Cardiac muscle cell (in vitro differentiated cells and primary cell): ENCODE results near the gene CAMK4. TPM values are rescaled to one million over a fixed set of nuclear protein-coding genes. Genes with fewer than 3 reads are reported as not detected.

Experiments
- DNase-seq, 2 donors: peaks; one replicate each; pipeline versions ENCODE4 v3.0.0 to v3.0.0-alpha.2; 2010 to 2017; ENCODE audit warnings: low read depth in 1 of 2, low spot score in 1 of 2
- H3K27ac ChIP-seq: fragments of 200-600 bp; sonication (generic); 2 replicates; pipeline ENCODE4 v1.5.1; 2016
- H3K27me3 ChIP-seq: fragments of 200-600 bp; sonication (generic); 2 replicates; pipeline ENCODE4 v1.6.0; 2016; ENCODE audit warnings: control low read depth
- H3K36me3 ChIP-seq: fragments of 200-600 bp; sonication (generic); 2 replicates; pipeline ENCODE4 v1.5.1; 2016; ENCODE audit warnings: control low read depth
- H3K4me1 ChIP-seq: fragments of 200-600 bp; sonication (generic); 2 replicates; pipeline ENCODE4 v1.8.1; 2017; ENCODE audit warnings: low read depth, mild to moderate bottlenecking, mixed run types
- H3K4me3 ChIP-seq: fragments of 200-600 bp; sonication (generic); 2 replicates; pipeline ENCODE4 v1.5.1; 2016; ENCODE audit warnings: mild to moderate bottlenecking
- H3K9me3 ChIP-seq: fragments of 200-600 bp; sonication (generic); 2 replicates; pipeline ENCODE4 v1.5.1; 2017; ENCODE audit warnings: low read depth, mild to moderate bottlenecking, control low read depth
- polyA plus RNA-seq: library from polyadenylated mRNA; unstranded; fragments of >200 nt; fragmentation: Nextera tagmentation; extraction: Ambion mirVana; gene quantifications from 2 replicates; pipeline ENCODE4 v1.2.1, GENCODE V29; 2016
- total RNA-seq: library from RNA; depleted of rRNA; stranded (reverse); fragments of >200 nt; gene quantifications from 2 replicates; pipeline ENCODE4 v1.2.3, GENCODE V29; 2016
- TF ChIP-seq, protein P1 (sequence below): IDR thresholded peaks from 2 replicates; pipeline ENCODE4 v1.5.1; 2012; ENCODE audit warnings: low read depth, mild to moderate bottlenecking, low read length

CAMK4 gene
- total and polyA plus RNA-seq, 2 experiments from 2014 or later, result 0.67 to 2.1 TPM

DNA sequence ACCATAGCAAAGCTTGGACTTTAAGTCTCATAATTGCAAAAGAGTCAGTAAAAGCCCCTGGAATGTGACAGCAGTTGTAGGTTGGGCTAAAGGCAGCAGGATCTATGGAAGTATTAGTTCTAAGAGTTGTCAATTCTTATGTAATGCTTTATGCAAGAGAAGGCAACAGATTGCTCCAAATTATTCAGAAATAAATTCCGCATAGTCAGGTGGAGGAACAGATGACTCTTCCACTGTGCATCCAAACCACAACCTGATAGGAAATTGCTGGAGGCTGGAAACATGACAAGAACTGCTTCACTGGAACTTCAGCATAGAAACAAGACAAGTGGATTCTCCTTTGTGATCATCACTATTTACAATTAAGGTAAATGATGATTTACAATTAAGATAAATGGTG, 187.1 kb downstream of the CAMK4 start:
- peak in 1 of 2 donors; percentile 31 for DNase-seq
- TF ChIP-seq, protein P1, sequence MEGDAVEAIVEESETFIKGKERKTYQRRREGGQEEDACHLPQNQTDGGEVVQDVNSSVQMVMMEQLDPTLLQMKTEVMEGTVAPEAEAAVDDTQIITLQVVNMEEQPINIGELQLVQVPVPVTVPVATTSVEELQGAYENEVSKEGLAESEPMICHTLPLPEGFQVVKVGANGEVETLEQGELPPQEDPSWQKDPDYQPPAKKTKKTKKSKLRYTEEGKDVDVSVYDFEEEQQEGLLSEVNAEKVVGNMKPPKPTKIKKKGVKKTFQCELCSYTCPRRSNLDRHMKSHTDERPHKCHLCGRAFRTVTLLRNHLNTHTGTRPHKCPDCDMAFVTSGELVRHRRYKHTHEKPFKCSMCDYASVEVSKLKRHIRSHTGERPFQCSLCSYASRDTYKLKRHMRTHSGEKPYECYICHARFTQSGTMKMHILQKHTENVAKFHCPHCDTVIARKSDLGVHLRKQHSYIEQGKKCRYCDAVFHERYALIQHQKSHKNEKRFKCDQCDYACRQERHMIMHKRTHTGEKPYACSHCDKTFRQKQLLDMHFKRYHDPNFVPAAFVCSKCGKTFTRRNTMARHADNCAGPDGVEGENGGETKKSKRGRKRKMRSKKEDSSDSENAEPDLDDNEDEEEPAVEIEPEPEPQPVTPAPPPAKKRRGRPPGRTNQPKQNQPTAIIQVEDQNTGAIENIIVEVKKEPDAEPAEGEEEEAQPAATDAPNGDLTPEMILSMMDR, result no peak

DNA sequence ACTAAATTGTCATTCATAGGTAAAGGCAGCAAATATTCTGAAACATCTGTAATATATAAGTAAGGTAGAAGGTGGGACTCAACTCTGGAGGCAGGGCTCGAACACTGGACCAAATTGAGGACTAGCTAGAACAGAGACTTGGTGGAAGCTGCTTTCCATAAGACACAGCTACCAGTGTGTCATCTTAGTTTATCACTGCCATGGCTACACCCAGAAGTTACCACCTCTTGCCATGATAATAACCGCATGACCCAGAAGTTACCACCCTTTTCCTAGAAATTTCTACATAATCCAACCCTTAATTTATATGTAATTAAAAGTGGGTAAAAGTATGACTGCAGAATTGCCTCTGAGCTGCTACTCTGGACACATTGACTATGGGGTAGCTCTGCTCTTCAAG, 188.4 kb downstream of the CAMK4 start:
- Histone ChIP-seq H3K27me3 (no peaks in the 10 kb centered on the region), H3K9me3 (no peaks in the 10 kb centered on the region), H3K36me3 (no peaks in the 10 kb centered on the region), H3K4me1 (no peaks in the 10 kb centered on the region), H3K4me3 (no peak overlapping the region), H3K27ac (no peak overlapping the region)
- TF ChIP-seq, protein P1, result no peak
- no peak for DNase-seq

More for the DNA sequence above, 187.1 kb downstream of the CAMK4 start:
- Histone ChIP-seq H3K27ac (no peak overlapping the region), H3K4me1 (no peaks in the 10 kb centered on the region), H3K9me3 (no peaks in the 10 kb centered on the region), H3K27me3 (no peaks in the 10 kb centered on the region), H3K36me3 (no peaks in the 10 kb centered on the region), H3K4me3 (no peak overlapping the region)

DNA sequence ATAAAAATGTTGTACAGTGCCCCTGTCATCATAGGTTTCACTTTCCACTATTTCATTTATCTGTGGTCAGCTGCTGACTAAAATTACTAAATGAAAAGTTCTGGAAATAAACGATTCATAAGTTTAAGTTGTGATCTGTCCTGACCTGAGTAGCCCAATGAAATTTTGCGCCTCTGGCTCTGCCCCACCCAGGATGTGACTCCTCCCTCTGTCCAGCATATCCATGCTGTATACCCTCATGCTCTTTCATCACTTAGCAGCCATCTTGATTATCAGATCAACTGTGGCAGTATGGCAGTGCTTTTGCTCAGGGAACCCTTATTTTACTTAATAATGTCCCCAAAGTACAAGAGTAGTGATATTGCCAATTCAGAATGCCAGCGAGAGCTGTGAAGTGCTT, 190.9 kb downstream of the CAMK4 start:
- Histone ChIP-seq H3K36me3 (no peaks in the 10 kb centered on the region), H3K4me3 (no peak overlapping the region), H3K4me1 (no peaks in the 10 kb centered on the region), H3K27ac (no peak overlapping the region), H3K27me3 (no peaks in the 10 kb centered on the region), H3K9me3 (no peaks in the 10 kb centered on the region)
- DNase-seq, result no peak
- TF ChIP-seq, protein P1, result no peak

DNA sequence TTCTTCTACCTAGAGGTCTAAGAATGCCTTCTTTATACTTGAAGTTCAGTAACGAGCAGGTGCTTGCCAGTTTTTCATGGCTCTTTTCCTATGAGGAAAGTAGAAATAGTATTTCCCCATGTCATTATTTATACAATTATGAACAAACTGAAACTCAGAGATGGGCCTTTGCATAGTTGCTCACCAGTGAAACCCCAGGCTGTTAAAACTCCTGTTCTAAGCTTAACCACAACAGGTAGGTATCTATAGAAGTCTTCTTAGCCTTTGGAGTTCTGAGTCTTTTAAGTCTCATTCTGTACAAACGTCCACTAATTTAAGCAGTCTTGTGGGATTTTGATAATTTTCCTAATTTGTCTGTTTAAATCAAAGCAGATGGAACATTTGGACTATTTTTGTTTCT, 198.1 kb downstream of the CAMK4 start:
- no peak overlapping the region for H3K27ac ChIP-seq
- H3K36me3 ChIP-seq, result no peaks in the 10 kb centered on the region
- H3K27me3 ChIP-seq, result no peaks in the 10 kb centered on the region
- TF ChIP-seq, protein P1, result no peak
- DNase-seq, result no peak
- H3K4me1 ChIP-seq, result no peaks in the 10 kb centered on the region
- H3K9me3 ChIP-seq, result no peaks in the 10 kb centered on the region
- H3K4me3 ChIP-seq, result no peak overlapping the region

DNA sequence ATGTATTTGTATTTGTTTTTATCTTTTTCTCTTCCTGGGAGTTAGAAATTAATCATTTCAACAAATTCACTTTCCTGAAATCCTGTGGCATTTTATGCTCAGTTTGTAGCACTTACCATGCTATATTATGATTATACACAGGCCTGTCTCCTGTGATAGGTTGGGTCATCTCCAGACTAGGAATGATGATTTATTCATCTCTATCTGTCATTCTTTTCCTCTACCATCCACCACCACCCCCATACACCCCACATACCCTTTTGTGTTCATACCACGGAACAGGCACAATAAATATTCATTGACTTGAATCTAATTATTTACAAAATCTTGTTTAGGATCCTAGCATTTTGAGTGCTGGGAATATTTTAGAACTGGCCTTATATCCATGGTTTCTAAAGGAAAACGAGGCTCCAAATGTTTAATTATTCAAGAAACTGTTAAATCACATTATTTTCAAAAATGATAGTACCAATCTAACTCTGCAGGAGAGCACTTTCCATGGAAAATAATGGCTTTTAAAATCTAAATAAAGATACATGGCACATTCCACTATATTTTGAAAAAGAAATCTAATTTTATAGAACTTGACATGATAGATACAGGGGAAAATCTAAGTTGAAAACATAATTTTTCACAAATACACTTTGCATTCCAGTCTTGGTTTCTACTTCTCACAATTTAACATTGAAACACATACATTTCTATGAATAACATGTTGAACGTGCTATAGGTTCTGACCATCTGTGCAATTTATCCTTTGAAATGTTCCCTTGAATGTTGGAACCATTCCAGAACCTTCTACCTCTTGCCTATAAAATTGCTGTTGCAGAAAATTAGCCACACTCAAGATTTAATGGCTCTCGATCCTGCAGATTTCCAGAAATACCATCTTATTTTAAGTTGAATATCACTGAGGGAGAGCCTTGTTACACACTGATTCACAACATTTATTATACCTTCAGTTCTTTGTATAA, 198.8 kb downstream of the CAMK4 start:
- TF ChIP-seq, protein P1, result no peak
- H3K36me3 ChIP-seq, result no peaks in the 10 kb centered on the region
- no peaks in the 10 kb centered on the region for H3K27me3 ChIP-seq
- H3K4me1 ChIP-seq, result no peaks in the 10 kb centered on the region
- H3K4me3 ChIP-seq, result no peak overlapping the region
- no peaks in the 10 kb centered on the region for H3K9me3 ChIP-seq
- H3K27ac ChIP-seq, result no peak overlapping the region
- DNase-seq, result no peak
